CD4-positive, alpha-beta T cell treated with Interleukin-4 for 4 hours (primary cell): Measurements from ENCODE around the gene RNU1-1.
"Not testable (repeated sequence)": the region's sequence is repeated elsewhere in the genome, so short reads cannot be mapped to it uniquely, and the experiment has no call there.

Experiments used
- DNase-seq: peaks from one replicate; pipeline ENCODE4 v3.0.0-alpha.2; 2020

RNU1-1 gene

GRCh38 chr1:16491056-16491675, 22.9 kb downstream of the RNU1-1 start:
- DNase-seq = no peak

- not testable (repeated sequence) for DNase-seq
Observed at GRCh38 chr1:16489195-16489880, 24.7 kb downstream of the RNU1-1 start.

GRCh38 chr1:16487011-16487410, 27.1 kb downstream of the RNU1-1 start:
- not testable (repeated sequence) for DNase-seq

- not testable (repeated sequence) for DNase-seq
Observed at GRCh38 chr1:16486316-16486715, 27.8 kb downstream of the RNU1-1 start.

GRCh38 chr1:16484931-16485330, 29.2 kb downstream of the RNU1-1 start:
- DNase-seq = no peak

- no peak for DNase-seq
Observed at GRCh38 chr1:16484501-16484835, 29.6 kb downstream of the RNU1-1 start.

GRCh38 chr1:16483639-16484500, 30.2 kb downstream of the RNU1-1 start:
- DNase-seq = not testable (repeated sequence)

- DNase-seq = not testable (repeated sequence)
Observed at GRCh38 chr1:16483146-16483545, 30.9 kb downstream of the RNU1-1 start.

- no peak for DNase-seq
Observed at GRCh38 chr1:16478091-16478490, 36.0 kb downstream of the RNU1-1 start.

GRCh38 chr1:16475771-16476770, 38.0 kb downstream of the RNU1-1 start:
- not testable (repeated sequence) for DNase-seq

GRCh38 chr1:16474891-16475290, 39.2 kb downstream of the RNU1-1 start:
- DNase-seq = not testable (repeated sequence)

- DNase-seq = no peak
Observed at GRCh38 chr1:16474166-16474800, 39.8 kb downstream of the RNU1-1 start.

GRCh38 chr1:16468558-16468957, 45.5 kb downstream of the RNU1-1 start:
- no peak for DNase-seq

GRCh38 chr1:16464917-16465625, 49.0 kb downstream of the RNU1-1 start:
- DNase-seq = no peak
